Natural killer cell (primary cell): Measurements from ENCODE around the gene FUCA1. TPM values are rescaled to one million over a fixed set of nuclear protein-coding genes. Genes with fewer than 3 reads are reported as not detected.

Experiments
- ATAC-seq, 3 donors: fragments of 150-1000 bp in 2 of 3; fragments of 200-7000 bp in 1 of 3; cut with Tn5 transposase; 1 replicate in 1 of 3; 2 replicates in 2 of 3; pipeline ENCODE4 v1.10.0; 2021; ENCODE audit warnings: mild to moderate bottlenecking in 2 of 3, moderate library complexity in 2 of 3
- DNase-seq, 2 donors: peaks; one replicate each; pipeline versions ENCODE4 v3.0.0 to v3.0.0-alpha.2; 2013 to 2021; ENCODE audit warnings: mixed read lengths in 1 of 2
- H3K27ac ChIP-seq: one replicate; pipeline ENCODE4 v1.5.1; 2013; ENCODE audit warnings: mild to moderate bottlenecking, low read length
- H3K27me3 ChIP-seq: one replicate; pipeline ENCODE4 v1.6.1; 2013; ENCODE audit warnings: low read length; ENCODE audit not compliant: control insufficient read depth, insufficient read depth
- H3K36me3 ChIP-seq: one replicate; pipeline ENCODE4 v1.6.1; 2013; ENCODE audit warnings: low read length; ENCODE audit not compliant: control insufficient read depth, insufficient read depth
- H3K4me1 ChIP-seq: one replicate; pipeline ENCODE4 v1.6.1; 2013; ENCODE audit warnings: low read length; ENCODE audit not compliant: control insufficient read depth, insufficient read depth
- H3K4me3 ChIP-seq: one replicate; pipeline ENCODE4 v1.5.1; 2013; ENCODE audit warnings: low read length
- H3K9me3 ChIP-seq: one replicate; pipeline ENCODE4 v1.6.1; 2013; ENCODE audit warnings: low read length; ENCODE audit not compliant: control insufficient read depth, insufficient read depth
- H3K27ac Mint-ChIP-seq, 2 donors: one replicate each; pipeline ENCODE4 v1.8.0; 2022; ENCODE audit warnings: mild to moderate bottlenecking in 2 of 2, mixed read lengths in 2 of 2, moderate library complexity in 1 of 2
- H3K27me3 Mint-ChIP-seq, 2 donors: one replicate each; pipeline ENCODE4 v1.8.0; 2022; ENCODE audit warnings: low read depth in 2 of 2, mixed read lengths in 2 of 2
- H3K36me3 Mint-ChIP-seq: one replicate; pipeline ENCODE4 v1.8.0; 2022; ENCODE audit warnings: mixed read lengths
- H3K4me1 Mint-ChIP-seq, 2 donors: one replicate each; pipeline ENCODE4 v1.8.0; 2022; ENCODE audit warnings: mixed read lengths in 2 of 2
- H3K4me3 Mint-ChIP-seq: one replicate; pipeline ENCODE4 v1.8.0; 2022; ENCODE audit warnings: mild to moderate bottlenecking, moderate library complexity, mixed read lengths
- H3K9me3 Mint-ChIP-seq, 2 donors: one replicate each; pipeline ENCODE4 v1.8.0; 2022; ENCODE audit warnings: mixed read lengths in 2 of 2
- CTCF ChIP-seq: fragments of 200-600 bp; IDR thresholded peaks from one replicate; pipeline ENCODE4 v1.8.0; 2022; ENCODE audit warnings: antibody characterized with exemption
- WGBS: methylation state at CpG from one replicate; pipeline ENCODE4 v1.1.7; 2013; ENCODE audit warnings: missing lambda C conversion rate; ENCODE audit not compliant: insufficient coverage; 5-methylcytosine and 5-hydroxymethylcytosine counted together
- intact Hi-C: fragments of 100-400 bp; cut with micrococcal nuclease; formaldehyde crosslinking; loops from one replicate; pipeline ENCODE4 v1.14.2; 2022
- total RNA-seq, 4 donors: library from RNA; stranded (reverse); fragments of 120-200 nt in 1 of 4; gene quantifications; one replicate each; pipeline versions ENCODE4 v1.2.3 to v1.2.4, GENCODE V29; 2013 to 2022

Gene FUCA1
- total RNA-seq, 3 donors from 2014 or later (not counting 1 experiment from before 2014, with no cell fraction given) = 6.8 to 12.5 (median 11.9) TPM

- Histone ChIP-seq H3K27ac (no peak overlapping the region), H3K4me3 (no peak overlapping the region), H3K27me3 (no peaks in the 10 kb centered on the region), H3K9me3 (peaks cover 12% of the 10 kb centered on the region), H3K4me1 (peaks cover 6% of the 10 kb centered on the region), H3K36me3 (peaks cover 23% of the 10 kb centered on the region)
- Mint-ChIP-seq H3K36me3 (peaks cover 12% of the 10 kb centered on the region), H3K9me3 (peaks cover 2 to 11% of the 10 kb centered on the region in 2 donors), H3K27me3 (no peaks in the 10 kb centered on the region), H3K27ac (no peak overlapping the region), H3K4me1 (peaks cover 0 to under 1% of the 10 kb centered on the region in 2 donors), H3K4me3 (no peak overlapping the region)
- no peak for TF ChIP-seq CTCF
- intact Hi-C loops = no loop called here
- no peak for DNase-seq
- no peak for ATAC-seq
- WGBS = 92% methylated on average over 4 of the region's 4 CpGs
Observed at GRCh38 chr1:23882746-23883145, 14.7 kb upstream of the FUCA1 start.

GRCh38 chr1:23879809-23880208 is 11.7 kb upstream of the FUCA1 start:
- H3K4me1 ChIP-seq = no peaks in the 10 kb centered on the region
- ATAC-seq (no peak), DNase-seq (no peak)
- H3K27me3 ChIP-seq = no peaks in the 10 kb centered on the region
- intact Hi-C loops = no loop called here
- H3K4me3 ChIP-seq = no peak overlapping the region
- Mint-ChIP-seq H3K36me3 (peaks cover 14% of the 10 kb centered on the region), H3K4me1 (no peaks in the 10 kb centered on the region), H3K9me3 (peaks cover 2 to 14% of the 10 kb centered on the region in 2 donors), H3K4me3 (no peak overlapping the region), H3K27ac (no peak overlapping the region), H3K27me3 (no peaks in the 10 kb centered on the region)
- peaks cover 12% of the 10 kb centered on the region for H3K9me3 ChIP-seq
- no peak for TF ChIP-seq CTCF
- peaks cover 22% of the 10 kb centered on the region for H3K36me3 ChIP-seq
- H3K27ac ChIP-seq = no peak overlapping the region
- 100% methylated on average over 1 of the region's 1 CpG for WGBS

GRCh38 chr1:23878668-23879067 is 10.6 kb upstream of the FUCA1 start:
- Histone ChIP-seq H3K4me3 (no peak overlapping the region), H3K9me3 (peaks cover 12% of the 10 kb centered on the region), H3K27me3 (no peaks in the 10 kb centered on the region), H3K4me1 (no peaks in the 10 kb centered on the region), H3K36me3 (peaks cover 33% of the 10 kb centered on the region), H3K27ac (no peak overlapping the region)
- DNase-seq (no peak), ATAC-seq (no peak)
- Mint-ChIP-seq H3K9me3 (peaks cover 2 to 14% of the 10 kb centered on the region in 2 donors), H3K4me3 (no peak overlapping the region), H3K4me1 (no peaks in the 10 kb centered on the region), H3K36me3 (peaks cover 14% of the 10 kb centered on the region), H3K27ac (no peak overlapping the region), H3K27me3 (no peaks in the 10 kb centered on the region)
- TF ChIP-seq CTCF = no peak
- intact Hi-C loops = no loop called here
- WGBS = no CpG with 5 or more reads among the region's 1 CpG

GRCh38 chr1:23875382-23875781 is 7.3 kb upstream of the FUCA1 start:
- 88% methylated on average over 3 of the region's 3 CpGs for WGBS
- no peak overlapping the region for H3K4me3 Mint-ChIP-seq
- no peaks in the 10 kb centered on the region for H3K4me1 ChIP-seq
- H3K4me1 Mint-ChIP-seq = no peaks in the 10 kb centered on the region
- DNase-seq = no peak
- H3K27ac Mint-ChIP-seq = no peak overlapping the region
- ATAC-seq = no peak
- H3K36me3 ChIP-seq = peaks cover 38% of the 10 kb centered on the region
- H3K9me3 ChIP-seq = peaks cover 12% of the 10 kb centered on the region
- peaks cover 14% of the 10 kb centered on the region for H3K36me3 Mint-ChIP-seq
- H3K27ac ChIP-seq = no peak overlapping the region
- H3K27me3 Mint-ChIP-seq = no peaks in the 10 kb centered on the region
- TF ChIP-seq CTCF = no peak
- no peak overlapping the region for H3K4me3 ChIP-seq
- intact Hi-C loops = no loop called here
- no peaks in the 10 kb centered on the region for H3K27me3 ChIP-seq
- H3K9me3 Mint-ChIP-seq = peaks cover 2 to 14% of the 10 kb centered on the region in 2 donors
